Breast epithelium (tissue), 3 donors: ENCODE results near the gene COPG2.

Experiments used
- POLR2A ChIP-seq: fragments of 450-650 bp; IDR thresholded peaks from one replicate; pipeline ENCODE4 v1.6.1; 2016; ENCODE audit warnings: antibody characterized with exemption, mild to moderate bottlenecking, moderate library complexity
- POLR2AphosphoS5 ChIP-seq, 3 donors: sonication (generic); formaldehyde crosslinking; IDR thresholded peaks; one replicate each; pipeline ENCODE4 v1.6.1; 2017; ENCODE audit warnings: antibody characterized with exemption in 3 of 3
- TF ChIP-seq, protein P1 (sequence below), 3 donors: fragments of 450-650 bp; IDR thresholded peaks; one replicate each; pipeline ENCODE4 v1.5.1; 2016 to 2017; ENCODE audit warnings: antibody characterized with exemption in 3 of 3, mild to moderate bottlenecking in 3 of 3, moderate library complexity in 3 of 3

GRCh38 chr7:130515315-130516040 lies 153.1 kb downstream of the COPG2 start:
- TF ChIP-seq, protein P1, sequence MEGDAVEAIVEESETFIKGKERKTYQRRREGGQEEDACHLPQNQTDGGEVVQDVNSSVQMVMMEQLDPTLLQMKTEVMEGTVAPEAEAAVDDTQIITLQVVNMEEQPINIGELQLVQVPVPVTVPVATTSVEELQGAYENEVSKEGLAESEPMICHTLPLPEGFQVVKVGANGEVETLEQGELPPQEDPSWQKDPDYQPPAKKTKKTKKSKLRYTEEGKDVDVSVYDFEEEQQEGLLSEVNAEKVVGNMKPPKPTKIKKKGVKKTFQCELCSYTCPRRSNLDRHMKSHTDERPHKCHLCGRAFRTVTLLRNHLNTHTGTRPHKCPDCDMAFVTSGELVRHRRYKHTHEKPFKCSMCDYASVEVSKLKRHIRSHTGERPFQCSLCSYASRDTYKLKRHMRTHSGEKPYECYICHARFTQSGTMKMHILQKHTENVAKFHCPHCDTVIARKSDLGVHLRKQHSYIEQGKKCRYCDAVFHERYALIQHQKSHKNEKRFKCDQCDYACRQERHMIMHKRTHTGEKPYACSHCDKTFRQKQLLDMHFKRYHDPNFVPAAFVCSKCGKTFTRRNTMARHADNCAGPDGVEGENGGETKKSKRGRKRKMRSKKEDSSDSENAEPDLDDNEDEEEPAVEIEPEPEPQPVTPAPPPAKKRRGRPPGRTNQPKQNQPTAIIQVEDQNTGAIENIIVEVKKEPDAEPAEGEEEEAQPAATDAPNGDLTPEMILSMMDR (IDR thresholded peaks at IDR 0.05), result no peak
- TF ChIP-seq POLR2AphosphoS5 (IDR thresholded peaks at IDR 0.05) (no peak), POLR2A (no peak)
